ENCODE results near the gene GOLGA6L4.
"Not testable (repeated sequence)": the region's sequence is repeated elsewhere in the genome, so short reads cannot be mapped to it uniquely, and the experiment has no call there.

GOLGA6L4 gene

GRCh38 chr15:84235573-84235972, at the start of gene GOLGA6L4:
Gene GOLGA6L4 (plus strand): TSS chr15:84235773. CDS start chr15:84235835, 62 bp downstream.
- not testable (repeated sequence) for DNase-seq (ENCODE audit: low spot score); FAIRE-seq

- FAIRE-seq; DNase-seq (ENCODE audit: low spot score): not testable (repeated sequence)
Measured at GRCh38 chr15:84192982-84193381, 42.6 kb upstream of the GOLGA6L4 start.

- FAIRE-seq; DNase-seq (ENCODE audit: low spot score): not testable (repeated sequence)
Measured at GRCh38 chr15:84195603-84196002, 40.0 kb upstream of the GOLGA6L4 start.

GRCh38 chr15:84196530-84197188, 38.9 kb upstream of the GOLGA6L4 start:
- not testable (repeated sequence) for FAIRE-seq; DNase-seq (ENCODE audit: low spot score)

- FAIRE-seq: not testable (repeated sequence)
Measured at GRCh38 chr15:84199865-84200264, 35.7 kb upstream of the GOLGA6L4 start.

GRCh38 chr15:84246441-84246840, 10.9 kb downstream of the GOLGA6L4 start:
- not testable (repeated sequence) for FAIRE-seq

More at GRCh38 chr15:84199865-84200264, 35.7 kb upstream of the GOLGA6L4 start:
- DNase-seq (ENCODE audit: low spot score): not testable (repeated sequence)

More at GRCh38 chr15:84246441-84246840, 10.9 kb downstream of the GOLGA6L4 start:
- DNase-seq (ENCODE audit: low spot score): not testable (repeated sequence)
